Heart left ventricle (tissue), 16 donors: Measurements from ENCODE around the gene PAMR1. TPM values are rescaled to one million over a fixed set of nuclear protein-coding genes. Genes with fewer than 3 reads are reported as not detected.

Experiments
- ATAC-seq, 4 donors: fragments of 200-7000 bp; cut with Tn5 transposase; one replicate each; pipeline ENCODE4 v1.9.1; 2020 to 2022; ENCODE audit warnings: moderate library complexity in 4 of 4, mild to moderate bottlenecking in 3 of 4, moderate number of reproducible peaks in 1 of 4
- DNase-seq, 5 donors: peaks; one replicate each; pipeline ENCODE4 v3.0.0-alpha.2; 2020
- H3K27ac ChIP-seq, 12 donors: fragments of 200-600 bp; sonication (generic) in 4 of 12; one replicate each; pipeline versions ENCODE4 v1.5.0 to v1.8.0; 2016 to 2022; ENCODE audit warnings: mild to moderate bottlenecking in 2 of 12
- H3K27me3 ChIP-seq, 9 donors: fragments of 200-600 bp; sonication (generic) in 2 of 9; one replicate each; pipeline versions ENCODE4 v1.5.1 to v1.8.0; 2016 to 2022; ENCODE audit warnings: mild to moderate bottlenecking in 3 of 9
- H3K36me3 ChIP-seq, 9 donors: fragments of 200-600 bp; sonication (generic) in 2 of 9; one replicate each; pipeline versions ENCODE4 v1.5.0 to v1.8.0; 2018 to 2022; ENCODE audit warnings: mild to moderate bottlenecking in 2 of 9
- H3K4me1 ChIP-seq, 12 donors: fragments of 200-600 bp; sonication (generic) in 4 of 12; one replicate each; pipeline versions ENCODE4 v1.5.0 to v1.8.0; 2016 to 2022; ENCODE audit warnings: mild to moderate bottlenecking in 3 of 12
- H3K4me3 ChIP-seq, 12 donors: fragments of 200-600 bp; sonication (generic) in 4 of 12; one replicate each; pipeline versions ENCODE4 v1.5.0 to v1.8.0; 2017 to 2022; ENCODE audit warnings: mild to moderate bottlenecking in 9 of 12, moderate library complexity in 4 of 12
- H3K9me3 ChIP-seq, 12 donors: fragments of 200-600 bp; sonication (generic) in 4 of 12; one replicate each; pipeline versions ENCODE4 v1.5.0 to v1.8.0; 2016 to 2022; ENCODE audit warnings: mild to moderate bottlenecking in 1 of 12
- POLR2A ChIP-seq, 2 donors: fragments of 450-650 bp; IDR thresholded peaks; one replicate each; pipeline ENCODE4 v1.6.1; 2017; ENCODE audit warnings: antibody characterized with exemption in 2 of 2, mild to moderate bottlenecking in 2 of 2, moderate library complexity in 2 of 2
- WGBS, 4 donors: extraction: QIAGEN DNeasy Blood & Tissue Kit in 2 of 4; methylation state at CpG; one replicate each; pipeline versions ENCODE4 v1.1.5 to v1.1.7; 2013 to 2018; 5-methylcytosine and 5-hydroxymethylcytosine counted together
- intact Hi-C, 10 donors: fragments of 100-400 bp; cut with DNase I; formaldehyde crosslinking; loops; one replicate each; pipeline versions ENCODE4 v1.11.1 to v1.14.2; 2022
- polyA plus RNA-seq, 2 donors: library from polyadenylated mRNA; stranded (reverse); fragments of 200-250 nt; gene quantifications; one replicate each; pipeline ENCODE4 v1.2.3, GENCODE V29; 2013
- total RNA-seq, 9 donors: library from RNA; depleted of rRNA in 2 of 9; stranded (reverse); fragments of >200 nt in 2 of 9; fragmentation: NEBNext Ultra II Directional in 3 of 9; extraction: Animal tissue kit (Norgen Biotek cat#: 25700) in 3 of 9; gene quantifications; one replicate each; pipeline versions ENCODE4 v1.1.0 to v1.2.4, GENCODE V29; 2016 to 2023
- TF ChIP-seq, protein P1 (sequence below), 12 donors: fragments of 200-600 bp; sonication (generic) in 4 of 12; IDR thresholded peaks; one replicate each; pipeline versions ENCODE4 v1.5.0 to v1.8.0; 2018 to 2022; ENCODE audit warnings: antibody characterized with exemption in 12 of 12, mild to moderate bottlenecking in 5 of 12
- donor health status: ischemic (EF 13 %, LVEDD 7.1; RV severe dilation, severe dysfunction).
- donor health status: healthy with polysubstance abuse.
- donor health status: DM: no; HTN: yes; CAD: no.
- donor health status: DM: no; HTN: no; CAD: no.
- donor health status: ischemic (EF 25% LVEDD 6.9; RV normal size, moderate dysfunction).
- donor health status: ischemic (EF 25% LVEDD 5.7; RV mildly dilated, moderate dysfunction).
- donor health status: healthy.
- donor health status: DM: yes; HTN: yes; CAD: no.
- donor health status: ischemic (EF 35%, LVEDD 5.7; RV mildly dilated, moderate dysfunction).
- donor health status: nonischemic (EF 11% LVEDD 7.7; RV severe dilation, severe dysfunction).
- donor health status: DM: yes; HTN: yes; CAD: no.
- donor health status: PGD.
- donor health status: ischemic (EF 29% LVEDD 5.4; RV normal size, mild dysfunction).
- donor health status: nonischemic (EF 23%, LVEDD 6.1; RV moderate dilation, normal function).

Gene PAMR1
- total and polyA plus RNA-seq, 11 donors: 3.5 to 18.3 (median 7.0) TPM

DNA sequence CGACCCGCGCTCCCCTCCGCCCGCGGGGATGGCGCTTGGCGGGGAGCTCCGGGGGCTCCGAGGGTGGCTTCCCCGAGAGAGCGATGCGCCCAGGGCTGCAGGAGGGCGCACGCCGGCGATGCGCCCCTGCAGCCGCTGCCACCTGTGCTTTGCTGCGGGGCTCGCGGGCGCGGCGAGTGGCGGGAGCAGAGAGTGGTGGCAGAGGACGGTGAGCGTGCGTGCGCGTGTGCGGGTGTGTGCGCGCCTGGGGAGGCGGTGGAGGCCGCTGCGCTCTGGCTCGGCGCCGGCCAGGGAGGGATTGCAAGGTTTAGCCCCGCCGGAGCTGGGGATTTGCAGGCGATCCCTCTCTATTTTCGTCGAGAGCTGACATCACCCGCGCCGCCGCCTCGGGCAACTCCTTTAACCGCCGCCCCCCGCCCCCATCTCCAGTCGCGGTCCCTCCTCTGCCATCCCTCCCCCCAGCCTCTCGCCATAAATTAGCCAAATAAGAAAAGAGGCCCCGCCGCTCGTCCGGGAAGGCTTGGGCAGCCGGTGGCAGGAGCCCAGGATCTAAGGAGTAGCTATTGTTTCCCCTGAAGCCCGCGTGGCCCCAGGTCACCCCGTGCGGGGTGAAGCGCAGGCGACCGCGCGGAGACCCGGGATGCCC is 106.1 kb downstream of the PAMR1 start, which contains the start of gene SLC1A2:
Gene SLC1A2 (minus strand): TSS at position 375 of the 646 bp plus-strand sequence. CDS start 592 bp downstream, outside the sequence.
- no peaks in the 10 kb centered on the region for H3K36me3 ChIP-seq
- intact Hi-C loops: loop anchor here in 1 of 10 donors (10.0 kb wide), 1 partner anchor 905 kb away; the partner anchor contains the start of gene ELF5
- no peaks in the 10 kb centered on the region for H3K9me3 ChIP-seq
- ATAC-seq (peak in 3 of 4 donors; percentile 29 to 49 (median 48)), DNase-seq (peak; percentile 27 to 66 (median 32))
- TF ChIP-seq, protein P1, sequence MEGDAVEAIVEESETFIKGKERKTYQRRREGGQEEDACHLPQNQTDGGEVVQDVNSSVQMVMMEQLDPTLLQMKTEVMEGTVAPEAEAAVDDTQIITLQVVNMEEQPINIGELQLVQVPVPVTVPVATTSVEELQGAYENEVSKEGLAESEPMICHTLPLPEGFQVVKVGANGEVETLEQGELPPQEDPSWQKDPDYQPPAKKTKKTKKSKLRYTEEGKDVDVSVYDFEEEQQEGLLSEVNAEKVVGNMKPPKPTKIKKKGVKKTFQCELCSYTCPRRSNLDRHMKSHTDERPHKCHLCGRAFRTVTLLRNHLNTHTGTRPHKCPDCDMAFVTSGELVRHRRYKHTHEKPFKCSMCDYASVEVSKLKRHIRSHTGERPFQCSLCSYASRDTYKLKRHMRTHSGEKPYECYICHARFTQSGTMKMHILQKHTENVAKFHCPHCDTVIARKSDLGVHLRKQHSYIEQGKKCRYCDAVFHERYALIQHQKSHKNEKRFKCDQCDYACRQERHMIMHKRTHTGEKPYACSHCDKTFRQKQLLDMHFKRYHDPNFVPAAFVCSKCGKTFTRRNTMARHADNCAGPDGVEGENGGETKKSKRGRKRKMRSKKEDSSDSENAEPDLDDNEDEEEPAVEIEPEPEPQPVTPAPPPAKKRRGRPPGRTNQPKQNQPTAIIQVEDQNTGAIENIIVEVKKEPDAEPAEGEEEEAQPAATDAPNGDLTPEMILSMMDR (IDR thresholded peaks at IDR 0.05): no peak
- TF ChIP-seq POLR2A (IDR thresholded peaks at IDR 0.05): no peak
- peaks cover 0 to 94% (median 39%) of the 10 kb centered on the region in 9 donors for H3K27me3 ChIP-seq
- WGBS, 4 donors: 1 to 8% (median 3%) methylated on average over 23 to 71 of the region's 71 CpGs
- no peak within 1 kb of the TSS for H3K27ac ChIP-seq
- H3K4me1 ChIP-seq: peaks cover 0 to 26% (median 10%) of the 10 kb centered on the region in 12 donors
- peak within 1 kb of the TSS; percentile 26 to 59 (median 49) for H3K4me3 ChIP-seq

DNA sequence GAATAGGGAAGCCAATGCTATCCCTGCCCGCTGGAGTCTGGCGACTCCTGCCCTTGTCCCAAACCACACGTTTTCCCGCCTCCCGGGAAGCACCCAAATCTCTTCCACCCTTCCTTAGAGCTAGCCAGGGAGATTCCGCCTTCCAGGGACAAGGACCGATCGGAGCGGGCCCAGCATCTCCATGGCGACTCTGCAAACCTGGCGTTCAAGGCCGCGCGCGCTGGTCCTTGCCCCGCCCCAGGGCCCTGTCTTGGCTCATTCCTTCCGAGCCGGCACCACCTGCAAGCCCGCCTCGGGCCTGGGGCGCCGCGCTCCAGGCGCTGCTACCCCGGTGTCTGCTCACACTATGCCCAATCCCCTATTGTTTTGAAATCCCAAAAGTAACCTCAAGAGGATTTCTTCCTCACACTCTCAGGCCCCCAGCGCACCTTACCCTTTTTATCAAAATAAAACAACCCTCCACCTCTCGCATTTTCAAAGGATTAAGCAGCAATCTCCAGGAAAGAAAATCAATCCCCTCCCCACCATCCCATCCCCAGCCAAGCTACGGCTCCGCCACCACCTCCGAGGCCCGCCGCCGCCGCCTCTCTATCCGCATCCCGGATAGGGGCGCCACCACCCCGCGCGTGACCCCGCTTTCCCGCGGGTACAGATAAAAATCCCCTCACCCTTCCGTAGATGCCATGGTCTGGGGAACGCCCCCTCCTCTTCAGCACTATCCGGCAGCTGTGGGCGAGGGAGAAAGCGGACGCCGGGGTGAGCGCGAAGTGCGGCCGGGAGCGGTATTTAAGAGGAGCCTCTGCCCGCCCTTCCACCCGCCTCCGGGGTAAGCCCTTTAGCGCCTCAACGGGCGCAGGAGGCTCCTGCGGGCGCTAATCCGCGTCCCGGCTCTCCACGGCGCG is 106.9 kb downstream of the PAMR1 start:
- H3K27ac ChIP-seq: no peak overlapping the region
- 7 to 29% (median 19%) methylated on average over 56 to 69 of the region's 69 CpGs for WGBS, 4 donors
- H3K27me3 ChIP-seq: peaks cover 0 to 91% (median 39%) of the 10 kb centered on the region in 9 donors
- no peaks in the 10 kb centered on the region for H3K36me3 ChIP-seq
- DNase-seq: no peak
- H3K9me3 ChIP-seq: no peaks in the 10 kb centered on the region
- TF ChIP-seq, protein P1 (IDR thresholded peaks at IDR 0.05): no peak
- H3K4me3 ChIP-seq: peak overlapping the region; percentile 26 to 59 (median 49)
- peaks cover 0 to 28% (median 10%) of the 10 kb centered on the region in 12 donors for H3K4me1 ChIP-seq
- intact Hi-C loops: loop anchor here in 1 of 10 donors (10.0 kb wide), 1 partner anchor 904 kb away; the partner anchor contains the start of gene ELF5
- ATAC-seq: peak in 2 of 4 donors; percentile 42

DNA sequence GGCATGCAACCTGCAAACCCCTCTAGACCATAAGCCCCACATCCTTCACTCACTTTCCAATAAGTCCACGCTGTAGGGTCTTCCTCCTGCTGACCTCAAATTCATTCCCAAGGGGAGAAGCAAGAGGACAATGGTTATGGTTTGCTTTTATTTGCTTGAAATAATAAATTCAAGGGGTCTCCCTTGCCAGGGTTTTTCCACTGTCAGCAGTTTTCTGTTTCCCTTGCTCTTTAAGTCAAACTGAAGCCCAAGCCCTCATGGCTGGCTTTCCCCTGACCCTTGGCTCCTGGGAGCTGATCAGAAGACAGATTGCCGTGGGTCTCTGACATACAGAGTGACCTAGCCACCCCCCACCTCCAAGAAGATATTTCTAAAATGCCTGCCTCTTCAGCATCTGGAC is 109.9 kb downstream of the PAMR1 start:
- H3K36me3 ChIP-seq: no peaks in the 10 kb centered on the region
- ATAC-seq (no peak), DNase-seq (no peak)
- peaks cover 0 to 29% (median 9%) of the 10 kb centered on the region in 12 donors for H3K4me1 ChIP-seq
- TF ChIP-seq, protein P1 (IDR thresholded peaks at IDR 0.05): no peak
- TF ChIP-seq POLR2A (IDR thresholded peaks at IDR 0.05): no peak
- peaks cover 0 to 64% (median 28%) of the 10 kb centered on the region in 9 donors for H3K27me3 ChIP-seq
- 58 to 73% (median 63%) methylated on average over 2 of the region's 2 CpGs for WGBS, 4 donors
- no peak overlapping the region for H3K4me3 ChIP-seq
- no peaks in the 10 kb centered on the region for H3K9me3 ChIP-seq
- no peak overlapping the region for H3K27ac ChIP-seq
- intact Hi-C loops: loop anchor here in 1 of 10 donors (10.0 kb wide), 1 partner anchor 901 kb away; the partner anchor contains the start of gene ELF5
